ENCODE data around the gene KCNG4.
"Not testable (repeated sequence)": the region's sequence is repeated elsewhere in the genome, so short reads cannot be mapped to it uniquely, and the experiment has no call there.

KCNG4 gene

DNA sequence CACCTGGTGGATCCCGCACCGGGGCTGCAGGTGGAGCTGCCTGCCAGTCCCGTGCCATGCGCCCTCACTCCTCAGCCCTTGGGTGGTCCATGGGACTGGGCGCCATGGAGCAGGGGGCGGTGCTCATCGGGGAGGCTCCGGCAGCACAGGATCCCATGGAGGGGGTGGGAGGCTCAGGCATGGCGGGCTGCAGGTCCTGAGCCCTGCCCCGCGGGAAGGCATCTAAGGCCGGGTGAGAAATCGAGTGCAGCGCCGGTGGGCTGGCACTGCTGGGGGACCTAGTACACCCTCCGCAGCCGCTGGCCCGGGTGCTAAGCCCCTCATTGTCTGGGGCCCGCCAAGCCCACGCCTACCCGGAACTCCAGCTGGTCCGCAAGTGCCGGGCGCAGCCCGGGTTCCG lies 35.3 kb downstream of the KCNG4 start:
- DNase-seq: not testable (repeated sequence)

- DNase-seq: no peak
These were observed 40.0 kb downstream of the KCNG4 start for GRCh38 chr16:84199861-84200260.

DNA sequence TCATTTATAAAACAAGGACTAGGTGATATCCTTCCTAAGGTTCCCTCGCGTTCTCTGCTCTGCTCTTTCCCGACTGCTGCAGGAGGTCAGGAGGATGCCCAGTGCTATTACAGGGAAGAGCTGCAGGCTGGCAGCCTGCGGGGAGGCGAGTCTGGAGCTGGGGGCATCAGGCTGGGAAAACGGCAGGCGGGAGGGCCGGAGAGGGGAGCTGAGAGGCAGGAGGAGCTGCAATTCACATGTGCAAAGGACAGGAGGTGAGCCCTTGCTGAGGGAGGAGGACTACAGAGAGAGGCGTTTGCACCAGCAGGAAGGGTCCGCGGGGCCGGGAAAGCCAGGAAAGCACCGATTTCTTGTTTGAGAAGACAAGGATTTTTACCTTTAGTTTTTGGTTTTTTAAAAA lies 40.7 kb downstream of the KCNG4 start:
- no peak for DNase-seq

DNA sequence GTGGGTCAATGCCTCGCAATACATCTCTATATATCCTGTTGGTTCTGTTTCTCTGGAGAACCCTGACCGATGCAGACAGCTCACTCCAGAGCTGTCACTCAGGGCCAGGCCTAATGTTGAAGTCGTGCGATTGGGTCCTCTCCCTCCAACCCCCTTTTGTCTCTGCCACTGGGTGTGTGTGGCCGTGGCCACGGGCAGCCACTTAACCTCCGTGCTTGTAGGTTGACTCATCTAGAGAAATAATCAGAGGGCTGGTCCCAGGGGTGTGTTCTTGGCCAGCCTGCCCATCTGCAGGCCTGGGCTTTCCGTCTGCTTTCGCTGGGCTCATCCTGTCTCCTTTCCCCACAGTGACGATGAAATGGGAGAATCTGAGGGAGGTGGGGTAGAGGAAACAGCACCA lies 41.4 kb downstream of the KCNG4 start:
- DNase-seq: no peak

GRCh38 chr16:84197466-84198128 lies 42.2 kb downstream of the KCNG4 start:
- DNase-seq: no peak

DNA sequence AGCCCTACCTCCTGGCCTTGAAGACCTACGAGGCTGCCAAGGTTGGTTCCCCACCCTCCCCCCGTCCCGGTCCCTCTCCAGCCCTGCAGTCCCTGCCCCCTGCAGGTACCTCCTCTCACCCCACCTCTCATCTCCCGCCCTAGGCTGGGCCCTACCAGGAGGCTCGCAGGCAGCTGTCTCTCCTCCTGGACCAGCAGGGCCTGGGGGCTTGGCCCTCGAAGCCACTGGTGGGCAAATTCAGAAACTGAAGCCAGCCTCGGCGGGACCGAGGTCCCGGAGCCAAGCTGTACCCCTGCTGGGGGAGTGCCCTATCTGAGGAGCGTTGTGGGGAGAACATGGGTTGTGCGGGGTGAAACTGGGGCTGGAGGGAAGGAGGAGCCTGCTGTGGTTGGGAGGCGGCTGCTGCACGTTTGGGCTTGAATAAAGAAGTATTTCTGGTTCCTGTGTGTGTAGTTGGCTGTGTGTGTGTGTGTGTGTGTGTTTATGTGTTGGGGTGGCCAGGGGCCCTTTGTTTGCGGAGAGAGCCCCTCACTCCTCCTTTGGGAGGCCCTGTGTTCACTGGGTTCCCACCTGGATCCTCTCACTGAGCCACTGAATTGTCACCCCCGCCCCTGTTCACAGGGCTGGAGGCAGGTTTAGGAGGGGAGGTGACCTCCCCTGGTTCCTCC lies 43.0 kb downstream of the KCNG4 start:
- DNase-seq: no peak

DNA sequence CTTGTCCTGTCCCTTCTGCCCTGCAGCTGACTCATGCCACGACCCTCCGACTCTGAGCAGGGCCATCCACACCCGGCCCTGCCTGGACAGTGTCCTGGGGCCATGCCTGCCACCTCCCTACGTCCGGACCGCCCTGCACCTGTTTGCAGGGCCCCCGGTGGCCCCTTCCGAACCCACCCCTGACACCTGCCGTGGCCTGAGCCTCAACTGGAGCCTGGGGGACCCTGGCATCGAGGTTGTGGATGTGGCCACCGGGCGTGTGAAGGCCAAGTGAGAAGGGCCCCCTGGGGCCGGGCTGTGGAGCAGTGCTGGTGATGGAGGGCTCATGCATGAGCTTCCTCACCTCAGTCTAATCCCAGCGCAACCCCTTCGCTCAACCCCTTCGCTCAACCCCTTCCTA lies 43.7 kb downstream of the KCNG4 start:
- DNase-seq: no peak

- DNase-seq: no peak
These were observed 44.4 kb downstream of the KCNG4 start for GRCh38 chr16:84195201-84196093.

DNA sequence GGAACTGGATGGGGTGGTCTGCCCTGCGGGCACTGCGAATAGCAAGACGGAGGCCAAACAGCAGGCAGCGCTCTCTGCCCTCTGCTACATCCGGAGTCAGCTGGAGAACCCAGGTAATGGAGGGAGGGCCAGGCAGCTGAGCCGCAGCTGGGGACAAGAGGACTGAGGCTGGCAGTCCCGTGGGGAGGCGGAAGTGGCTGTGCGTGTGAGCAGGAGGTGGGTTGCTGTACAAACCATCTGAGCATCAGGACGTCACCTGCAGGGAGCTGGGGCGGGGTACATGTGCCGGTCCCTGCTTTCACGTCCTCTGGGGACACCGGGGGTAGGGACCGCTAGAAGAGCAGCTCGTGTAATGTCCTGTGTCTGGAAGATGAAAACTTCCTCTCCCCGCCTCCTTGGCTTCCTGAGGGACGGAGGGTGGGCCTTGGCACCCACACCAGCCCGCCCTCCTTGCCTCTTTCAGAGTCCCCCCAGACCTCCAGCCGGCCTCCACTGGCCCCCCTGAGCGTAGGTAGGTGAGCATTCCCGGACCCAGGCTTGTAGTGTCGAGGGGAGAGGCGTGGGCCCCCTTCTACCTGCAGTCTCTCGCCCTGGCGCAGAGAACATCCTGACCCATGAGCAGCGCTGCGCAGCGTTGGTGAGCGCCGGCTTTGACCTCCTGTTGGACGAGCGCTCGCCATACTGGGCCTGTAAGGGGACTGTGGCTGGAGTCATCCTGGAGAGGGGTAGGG lies 45.2 kb downstream of the KCNG4 start:
- peak; percentile 18 to 38 for DNase-seq

GRCh38 chr16:84194018-84194417 lies 45.8 kb downstream of the KCNG4 start:
- no peak for DNase-seq

DNA sequence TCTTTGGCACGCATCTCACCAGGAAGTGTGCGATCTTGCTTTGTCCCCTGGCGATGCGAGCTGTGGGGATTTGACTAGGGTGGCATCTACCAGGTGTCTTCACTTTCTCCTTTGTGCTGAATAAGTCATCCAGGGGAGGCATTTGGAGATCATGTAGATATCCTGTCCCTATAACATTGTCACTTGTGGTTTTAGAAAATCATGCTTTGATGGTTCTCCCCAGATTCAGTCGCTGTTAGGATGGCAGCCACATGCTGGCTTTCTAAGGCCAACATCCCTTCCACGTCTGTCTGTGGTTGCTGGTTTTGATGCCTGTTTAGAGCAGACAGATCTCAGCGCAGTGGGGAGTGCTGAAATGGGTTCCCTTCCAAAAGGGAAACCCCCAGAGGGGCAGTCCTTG lies 46.3 kb downstream of the KCNG4 start:
- no peak for DNase-seq

GRCh38 chr16:84191466-84191865 lies 48.3 kb downstream of the KCNG4 start:
- DNase-seq: no peak

- DNase-seq: no peak
These were observed 49.0 kb downstream of the KCNG4 start, which contains the start of gene ADAD2 for GRCh38 chr16:84190731-84191388. Gene ADAD2 (plus strand): TSS chr16:84191157. CDS start chr16:84191231, 74 bp downstream.

DNA sequence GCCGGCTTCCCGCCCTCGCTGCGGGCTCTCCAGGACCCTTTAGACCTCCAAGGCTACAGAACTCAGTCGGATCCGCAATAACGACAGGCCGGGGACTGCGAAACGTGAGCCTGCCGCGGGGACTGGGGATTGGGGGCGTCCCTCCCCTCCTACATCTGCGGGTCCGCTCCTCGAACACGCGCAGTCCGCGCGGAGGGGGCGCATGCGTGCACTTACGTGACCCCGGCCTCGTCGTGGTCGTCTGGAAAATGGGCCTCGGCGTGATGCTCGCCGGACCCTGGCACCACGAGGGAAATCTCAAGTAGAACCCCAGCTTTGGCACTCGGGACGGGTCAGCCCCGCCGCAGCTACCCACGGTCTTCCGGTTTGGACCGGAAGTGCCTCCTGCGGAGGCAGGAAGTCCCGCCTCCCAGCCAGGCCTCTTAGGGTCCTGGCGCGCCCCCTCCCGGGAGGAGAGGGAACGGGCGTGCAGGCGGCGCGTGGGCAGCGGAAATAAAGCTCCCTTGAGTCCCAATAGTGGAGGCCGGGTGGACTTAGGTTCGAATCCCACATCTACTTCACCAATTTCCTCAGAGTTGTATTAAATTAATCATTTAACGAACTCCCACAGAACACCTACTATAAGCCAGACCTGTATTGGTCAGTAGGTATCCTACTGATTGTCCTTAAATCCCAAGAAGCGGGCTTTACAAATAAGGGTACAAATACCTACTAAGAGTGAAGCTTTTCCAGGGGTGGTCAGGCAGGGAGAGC lies 53.0 kb downstream of the KCNG4 start, which contains the start of gene TAF1C:
TAF1C (minus strand) TSS at position 373 of the 753 bp plus-strand sequence. CDS start 2,069 bp downstream, outside the sequence.
- DNase-seq: peak; percentile 89 to 92

DNA sequence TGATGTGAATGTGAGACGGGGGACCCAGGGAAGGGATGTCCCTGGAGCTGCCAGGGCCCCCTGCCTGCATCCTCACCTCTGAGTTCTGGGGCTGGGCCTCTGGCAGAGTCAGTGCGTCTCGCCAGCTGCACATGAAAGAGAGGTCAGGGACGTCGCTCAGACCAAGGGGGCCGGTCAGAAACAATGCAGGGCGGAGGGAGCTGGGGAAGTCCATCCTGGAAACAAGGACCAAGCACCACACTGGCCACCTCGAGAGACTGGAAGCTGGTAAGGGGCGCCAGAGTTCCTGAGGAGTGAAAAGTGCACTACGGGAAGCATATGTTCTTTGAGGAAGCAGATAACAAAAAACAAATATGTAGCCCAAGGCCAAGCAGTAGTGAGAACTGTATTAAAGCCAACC lies 55.0 kb downstream of the KCNG4 start:
- no peak for DNase-seq

- no peak for DNase-seq
These were observed 55.8 kb downstream of the KCNG4 start for GRCh38 chr16:84183911-84184591.

DNA sequence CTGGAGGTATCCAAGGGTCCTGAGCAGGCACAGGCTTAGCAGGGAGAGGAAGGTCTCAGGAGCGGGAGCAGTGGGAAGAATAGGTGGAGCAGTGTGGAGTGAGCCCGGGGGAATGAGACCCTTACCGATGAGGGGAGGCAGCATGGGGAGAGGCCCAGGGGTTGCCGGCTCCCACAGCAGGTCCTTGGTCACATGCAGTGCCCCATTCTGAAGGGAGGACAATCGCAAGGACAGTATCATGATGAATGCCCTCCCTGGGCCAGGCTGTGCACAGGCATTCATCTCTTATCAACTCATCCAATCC lies 56.3 kb downstream of the KCNG4 start:
- no peak for DNase-seq

DNA sequence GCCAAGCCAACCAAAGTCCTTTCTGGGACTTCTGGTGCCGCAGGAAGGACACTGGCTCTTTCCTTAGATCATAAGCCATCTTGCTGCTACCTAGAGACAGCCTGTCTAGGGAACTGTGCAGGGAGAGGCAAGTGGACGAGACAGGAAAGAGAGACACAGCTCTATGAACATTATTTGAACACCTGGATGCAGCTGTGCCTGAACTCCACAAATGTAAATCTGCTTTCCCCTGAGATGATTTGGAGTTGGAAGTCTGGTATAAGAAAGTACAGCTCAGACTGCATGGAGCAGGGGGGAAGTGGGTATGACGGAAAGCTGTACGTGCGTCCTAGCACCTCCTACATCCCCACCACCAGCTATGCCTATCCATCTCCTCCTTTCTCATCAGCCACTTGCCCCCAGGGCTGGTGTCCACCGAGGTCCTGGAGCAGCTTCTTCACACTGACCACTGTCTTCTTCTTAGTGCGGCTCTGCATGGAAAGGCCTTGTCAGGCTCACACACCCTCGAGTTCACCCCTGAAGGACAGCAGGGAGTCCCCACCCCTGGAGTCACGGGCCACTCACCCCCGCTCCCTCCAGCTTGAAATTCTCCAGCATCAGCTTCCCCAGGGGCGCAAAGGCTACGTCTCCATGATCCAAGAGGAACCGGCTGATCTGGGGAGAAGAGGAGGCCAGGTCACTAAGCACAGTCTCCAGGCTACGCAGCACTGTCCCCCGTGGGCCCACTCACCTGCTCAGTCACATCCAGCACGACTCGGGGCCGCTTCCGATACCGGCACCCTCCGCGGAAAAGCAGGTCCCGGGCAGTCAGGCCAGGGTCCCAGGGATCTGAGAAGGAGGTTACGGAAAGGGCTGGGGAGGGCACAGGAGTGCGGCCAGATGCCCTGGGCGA lies 56.9 kb downstream of the KCNG4 start:
- no peak for DNase-seq

GRCh38 chr16:84182104-84182503 lies 57.7 kb downstream of the KCNG4 start:
- no peak for DNase-seq
